Keratinocyte (primary cell): Measurements from ENCODE around the gene INVS.

Source experiments
- EZH2 ChIP-seq: IDR thresholded peaks from one replicate; pipeline ENCODE4 v1.6.1; 2012; ENCODE audit warnings: inconsistent platforms, mild to moderate bottlenecking, low read length, moderate library complexity
- TF ChIP-seq, protein P1 (sequence below), 3 experiments: IDR thresholded peaks in 1 of 3; conservative IDR thresholded peaks in 1 of 3; optimal IDR thresholded peaks in 1 of 3; 2 replicates in 2 of 3; 3 replicates in 1 of 3; pipeline versions ENCODE3 to v1.5.1; 2011; ENCODE audit warnings: low read length in 3 of 3, mild to moderate bottlenecking in 3 of 3, moderate library complexity in 2 of 3, control low read depth in 1 of 3, inconsistent platforms in 1 of 3; ENCODE audit not compliant: insufficient read depth in 2 of 3; ENCODE audit errors: extremely low read depth in 1 of 3

DNA sequence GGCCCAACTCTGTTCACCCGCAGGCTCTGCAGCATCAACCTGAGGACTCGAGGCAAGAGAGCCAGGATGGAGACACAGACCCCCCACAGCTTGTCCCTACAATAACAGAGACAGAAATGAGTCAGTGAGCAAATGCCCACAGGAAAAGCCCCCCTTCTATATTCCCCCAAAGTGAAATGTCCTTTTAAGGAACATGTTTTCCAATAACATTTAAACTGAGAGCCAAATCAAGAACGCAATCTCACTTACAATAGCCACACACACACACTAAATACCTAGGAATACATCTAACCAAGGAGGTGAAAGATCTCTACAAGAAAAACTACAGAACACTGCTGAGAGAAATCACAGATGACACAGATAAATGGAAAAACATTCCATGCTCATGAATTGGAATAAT lies 204.7 kb downstream of the INVS start:
- TF ChIP-seq, protein P1, sequence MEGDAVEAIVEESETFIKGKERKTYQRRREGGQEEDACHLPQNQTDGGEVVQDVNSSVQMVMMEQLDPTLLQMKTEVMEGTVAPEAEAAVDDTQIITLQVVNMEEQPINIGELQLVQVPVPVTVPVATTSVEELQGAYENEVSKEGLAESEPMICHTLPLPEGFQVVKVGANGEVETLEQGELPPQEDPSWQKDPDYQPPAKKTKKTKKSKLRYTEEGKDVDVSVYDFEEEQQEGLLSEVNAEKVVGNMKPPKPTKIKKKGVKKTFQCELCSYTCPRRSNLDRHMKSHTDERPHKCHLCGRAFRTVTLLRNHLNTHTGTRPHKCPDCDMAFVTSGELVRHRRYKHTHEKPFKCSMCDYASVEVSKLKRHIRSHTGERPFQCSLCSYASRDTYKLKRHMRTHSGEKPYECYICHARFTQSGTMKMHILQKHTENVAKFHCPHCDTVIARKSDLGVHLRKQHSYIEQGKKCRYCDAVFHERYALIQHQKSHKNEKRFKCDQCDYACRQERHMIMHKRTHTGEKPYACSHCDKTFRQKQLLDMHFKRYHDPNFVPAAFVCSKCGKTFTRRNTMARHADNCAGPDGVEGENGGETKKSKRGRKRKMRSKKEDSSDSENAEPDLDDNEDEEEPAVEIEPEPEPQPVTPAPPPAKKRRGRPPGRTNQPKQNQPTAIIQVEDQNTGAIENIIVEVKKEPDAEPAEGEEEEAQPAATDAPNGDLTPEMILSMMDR (optimal IDR thresholded peaks at IDR 0.05 in 1 of 3, IDR thresholded peaks at IDR 0.05 in 1 of 3, conservative IDR thresholded peaks at IDR 0.05 in 1 of 3; ENCODE audit: extremely low read depth in 1 of 3, insufficient read depth in 2 of 3, low read length in 3 of 3) = no peak
- no peak for TF ChIP-seq EZH2
